H1 (cell line): ENCODE results near the gene UGT1A8. TPM values are rescaled to one million over a fixed set of nuclear protein-coding genes. Genes with fewer than 3 reads are reported as not detected.

Experiments used
- CTCF ChIA-PET: fragments of 300-600 bp; sonication (Branson Sonifier 250); formaldehyde crosslinking; loops from one replicate; lab custom pipeline; 2021; ENCODE audit not compliant: partially characterized antibody; lab: Charles Lee
- POLR2A ChIA-PET: fragments of 300-600 bp; sonication (Branson Sonifier 250); formaldehyde crosslinking; loops from one replicate; lab custom pipeline; 2021; ENCODE audit warnings: inconsistent platforms; ENCODE audit not compliant: partially characterized antibody; lab: Charles Lee
- DNase-seq, 2 experiments: peaks; one replicate each; pipeline versions ENCODE4 v3.0.0 to v3.0.0-alpha.2; 2010 to 2022; ENCODE audit warnings: low spot score in 2 of 2, low read depth in 1 of 2, mixed read lengths in 1 of 2
- FAIRE-seq: peaks from 2 replicates; lab custom pipeline; 2011; peaks lifted over from hg19 to GRCh38; lab: Jason Lieb, UNC
- H2AFZ ChIP-seq: 2 replicates; pipeline ENCODE4 v1.8.1; 2012; ENCODE audit warnings: low read length, inconsistent platforms
- H2AK5ac ChIP-seq: 2 replicates; pipeline ENCODE4 v1.6.1; 2013; ENCODE audit warnings: low read depth, low read length
- H2BK120ac ChIP-seq: replicated peaks from 2 replicates; pipeline ENCODE3; 2013; ENCODE audit warnings: low read depth, low read length, inconsistent platforms
- H2BK12ac ChIP-seq: 2 replicates; pipeline ENCODE4 v1.6.1; 2013; ENCODE audit warnings: low read depth, low read length
- H2BK15ac ChIP-seq: 2 replicates; pipeline ENCODE4 v1.6.1; 2013; ENCODE audit warnings: low read length
- H2BK20ac ChIP-seq: 2 replicates; pipeline ENCODE4 v1.6.1; 2013; ENCODE audit warnings: low read length
- H2BK5ac ChIP-seq: 2 replicates; pipeline ENCODE4 v1.6.1; 2013; ENCODE audit warnings: low read depth, low read length
- H3K14ac ChIP-seq: 2 replicates; pipeline ENCODE4 v1.6.1; 2013; ENCODE audit warnings: inconsistent platforms; ENCODE audit not compliant: insufficient read length
- H3K18ac ChIP-seq: 2 replicates; pipeline ENCODE4 v1.6.1; 2013; ENCODE audit warnings: low read length; ENCODE audit errors: extremely low read depth
- H3K23ac ChIP-seq: 2 replicates; pipeline ENCODE4 v1.6.1; 2013; ENCODE audit warnings: inconsistent platforms; ENCODE audit not compliant: insufficient read length
- H3K23me2 ChIP-seq: 2 replicates; pipeline ENCODE4 v1.6.1; 2013; ENCODE audit warnings: low read depth, low read length
- H3K27ac ChIP-seq: 2 replicates; pipeline ENCODE4 v1.6.1; 2011; ENCODE audit warnings: low read depth, low read length, inconsistent platforms
- H3K27me3 ChIP-seq, 4 experiments: replicated peaks in 1 of 4; 1 replicate in 1 of 4; 2 replicates in 3 of 4; pipeline versions ENCODE4 v1.6.1 to v1.8.1; 2011 to 2013; ENCODE audit warnings: low read length in 3 of 4, mild to moderate bottlenecking in 3 of 4, inconsistent platforms in 2 of 4, mixed read lengths in 2 of 4, moderate library complexity in 1 of 4; ENCODE audit not compliant: control insufficient read depth in 3 of 4, insufficient read depth in 3 of 4; ENCODE audit errors: extremely low read depth in 1 of 4
- H3K36me3 ChIP-seq, 4 experiments: 2 replicates each; pipeline versions ENCODE4 v1.6.1 to v1.8.1; 2011 to 2013; ENCODE audit warnings: mild to moderate bottlenecking in 4 of 4, low read length in 3 of 4, moderate library complexity in 2 of 4, control low read depth in 1 of 4, inconsistent platforms in 1 of 4; ENCODE audit not compliant: insufficient read depth in 4 of 4, control insufficient read depth in 2 of 4
- H3K4ac ChIP-seq: replicated peaks from 2 replicates; pipeline ENCODE3; 2013; ENCODE audit warnings: low read length, low read depth, mixed read lengths, inconsistent platforms; ENCODE audit not compliant: insufficient read length
- H3K4me1 ChIP-seq, 4 experiments: replicated peaks in 1 of 4; 1 replicate in 1 of 4; 2 replicates in 3 of 4; pipeline versions ENCODE4 v1.6.1 to v1.8.1; 2011 to 2013; ENCODE audit warnings: low read length in 3 of 4, inconsistent platforms in 2 of 4, mixed read lengths in 1 of 4; ENCODE audit not compliant: insufficient read depth in 4 of 4, control insufficient read depth in 3 of 4
- H3K4me2 ChIP-seq, 2 experiments: 2 replicates each; pipeline versions ENCODE4 v1.6.1 to v1.8.1; 2011 to 2013; ENCODE audit warnings: low read depth in 2 of 2, low read length in 2 of 2, control low read depth in 1 of 2, inconsistent platforms in 1 of 2, mild to moderate bottlenecking in 1 of 2; ENCODE audit not compliant: insufficient read depth in 1 of 2
- H3K4me3 ChIP-seq, 4 experiments: fragments of 200-600, 300-600 bp in 1 of 4; sonication (generic), shearing (Covaris generic), sonication (Bioruptor Twin) in 1 of 4; 2 replicates each; pipeline versions ENCODE4 v1.5.1 to v1.8.1; 2011 to 2016; ENCODE audit warnings: low read length in 4 of 4, low read depth in 3 of 4, control low read depth in 2 of 4, inconsistent platforms in 2 of 4, mild to moderate bottlenecking in 2 of 4, mixed read lengths in 1 of 4, moderate library complexity in 1 of 4; ENCODE audit not compliant: insufficient read depth in 2 of 4; ENCODE audit errors: extremely low read depth in 1 of 4
- H3K56ac ChIP-seq: replicated peaks from 2 replicates; pipeline ENCODE3; 2013; ENCODE audit warnings: low read depth, mild to moderate bottlenecking, mixed read lengths, low read length, inconsistent platforms; ENCODE audit not compliant: insufficient read length
- H3K79me1 ChIP-seq: 2 replicates; pipeline ENCODE4 v1.6.1; 2013; ENCODE audit warnings: low read depth, low read length, control low read depth
- H3K79me2 ChIP-seq, 2 experiments: 2 replicates each; pipeline versions ENCODE4 v1.6.1 to v1.8.1; 2012 to 2013; ENCODE audit warnings: low read length in 2 of 2, mild to moderate bottlenecking in 2 of 2, inconsistent platforms in 1 of 2; ENCODE audit not compliant: insufficient read depth in 2 of 2, control insufficient read depth in 1 of 2
- H3K9ac ChIP-seq, 4 experiments: replicated peaks in 1 of 4; 1 replicate in 1 of 4; 2 replicates in 3 of 4; pipeline versions ENCODE4 v1.6.1 to v1.8.1; 2011 to 2013; ENCODE audit warnings: low read depth in 3 of 4, low read length in 3 of 4, control low read depth in 2 of 4, mild to moderate bottlenecking in 2 of 4, moderate library complexity in 2 of 4, inconsistent platforms in 1 of 4; ENCODE audit errors: extremely low read depth in 1 of 4
- H3K9me3 ChIP-seq, 2 experiments: 2 replicates each; pipeline versions ENCODE4 v1.6.1 to v1.8.1; 2012 to 2013; ENCODE audit warnings: mild to moderate bottlenecking in 2 of 2, moderate library complexity in 2 of 2, control low read depth in 1 of 2, inconsistent platforms in 1 of 2, low read depth in 1 of 2, low read length in 1 of 2, mixed read lengths in 1 of 2; ENCODE audit not compliant: insufficient read depth in 2 of 2
- H4K20me1 ChIP-seq, 2 experiments: replicated peaks in 1 of 2; 2 replicates each; pipeline versions ENCODE3 to v1.8.1; 2011 to 2013; ENCODE audit warnings: inconsistent platforms in 2 of 2, low read length in 2 of 2, mild to moderate bottlenecking in 1 of 2; ENCODE audit not compliant: insufficient read depth in 2 of 2, control insufficient read depth in 1 of 2
- H4K5ac ChIP-seq: 2 replicates; pipeline ENCODE4 v1.6.1; 2013; ENCODE audit warnings: low read length, low read depth, mixed read lengths, inconsistent platforms; ENCODE audit not compliant: insufficient read length
- H4K8ac ChIP-seq: 2 replicates; pipeline ENCODE4 v1.8.0; 2013; ENCODE audit warnings: mild to moderate bottlenecking, moderate library complexity, low read length, inconsistent platforms; ENCODE audit not compliant: insufficient read depth; ENCODE audit errors: extremely low read depth
- H4K91ac ChIP-seq: replicated peaks from 2 replicates; pipeline ENCODE3; 2013; ENCODE audit warnings: low read length, mixed read lengths, inconsistent platforms; ENCODE audit not compliant: insufficient read length
- ASH2L ChIP-seq: fragments of 200-600, 300-600 bp; sonication (generic); IDR thresholded peaks from one replicate; pipeline ENCODE4 v1.7.1; 2017; ENCODE audit warnings: low read length
- WGBS, 2 experiments: shearing (Covaris generic) in 1 of 2; methylation state at CpG; one replicate each; pipeline versions ENCODE4 v1.1.6 to v1.1.7; 2013 to 2015; ENCODE audit warnings: low lambda C conversion rate in 2 of 2, mixed read lengths in 2 of 2, inconsistent platforms in 1 of 2, low coverage in 1 of 2, missing lambda C conversion rate in 1 of 2; ENCODE audit not compliant: insufficient replicate concordance in 2 of 2, insufficient coverage in 1 of 2, insufficient read length in 1 of 2; ENCODE audit errors: extremely low coverage in 1 of 2, missing lambda C conversion rate in 1 of 2; 5-methylcytosine and 5-hydroxymethylcytosine counted together
- polyA plus RNA-seq, 7 experiments: library from polyadenylated mRNA; depleted of rRNA in 3 of 7; stranded (reverse) in 5 of 7; unstranded in 2 of 7; fragments of >200 nt in 5 of 7; fragments of 200-250 nt in 2 of 7; gene quantifications; 1 replicate in 5 of 7; 2 replicates in 1 of 7; 4 replicates in 1 of 7; pipeline versions ENCODE4 v1.2.1 to v1.2.3, GENCODE V29; 2011 to 2013; ENCODE audit warnings: missing spikeins in 2 of 7, mixed read lengths in 2 of 7
- total RNA-seq: library from RNA; stranded (reverse); fragmentation: NEBNext Ultra II Directional; extraction: Animal tissue kit (Norgen Biotek cat#: 25700); gene quantifications from 2 replicates; pipeline ENCODE4 v1.2.1, GENCODE V29; 2021

Gene UGT1A8
- total and polyA plus RNA-seq, 2 of the 8 experiments (the other 6 are each of a cell fraction or from before 2014, with no cell fraction given), result not detected

- no peak overlapping the region for H4K5ac ChIP-seq
- H2BK20ac ChIP-seq, result no peak overlapping the region
- no peak overlapping the region for H3K9ac ChIP-seq
- no peak overlapping the region for H3K56ac ChIP-seq
- H3K23ac ChIP-seq, result no peak overlapping the region
- H3K79me2 ChIP-seq, result no peaks in the 10 kb centered on the region
- DNase-seq, result no peak
- no peaks in the 10 kb centered on the region for H3K23me2 ChIP-seq
- no peak overlapping the region for H4K91ac ChIP-seq
- no peak overlapping the region for H3K4me2 ChIP-seq
- H3K4me3 ChIP-seq, result no peak overlapping the region
- no peak for TF ChIP-seq ASH2L
- H3K9me3 ChIP-seq, result no peaks in the 10 kb centered on the region
- H2BK12ac ChIP-seq, result no peak overlapping the region
- 58% methylated on average over 4 of the region's 4 CpGs; no CpG with 5 or more reads in 1 of the 2 experiments for WGBS, 2 experiments
- no peak for FAIRE-seq
- H4K20me1 ChIP-seq, result no peaks in the 10 kb centered on the region
- no peak overlapping the region for H2AFZ ChIP-seq
- no peak overlapping the region for H2BK120ac ChIP-seq
- H2AK5ac ChIP-seq, result no peak overlapping the region
- no peak overlapping the region for H2BK5ac ChIP-seq
- no peak overlapping the region for H3K14ac ChIP-seq
- H3K4me1 ChIP-seq, result no peaks in the 10 kb centered on the region
- H3K27ac ChIP-seq, result no peak overlapping the region
- CTCF ChIA-PET, result interaction anchor here (0.7 kb wide), 1 partner anchor 13 kb away, joined by 3 read pairs; no protein-coding TSS in a partner anchor
- H4K8ac ChIP-seq, result no peak overlapping the region
- POLR2A ChIA-PET, result interaction anchor here (0.6 kb wide), 1 partner anchor 69 kb away, joined by 4 read pairs; no protein-coding TSS in a partner anchor
- no peaks in the 10 kb centered on the region for H3K79me1 ChIP-seq
- H3K36me3 ChIP-seq, result no peaks in the 10 kb centered on the region
- peaks cover 0 to 1% (median 0%) of the 10 kb centered on the region in 4 experiments; a peak in 1 of 7 replicates for H3K27me3 ChIP-seq
- no peak overlapping the region for H3K18ac ChIP-seq
- no peak overlapping the region for H3K4ac ChIP-seq
- no peak overlapping the region for H2BK15ac ChIP-seq
These were observed 88.6 kb downstream of the UGT1A8 start for GRCh38 chr2:233705911-233706506.
